Lung microvascular endothelial cell (primary cell): ENCODE measurements around the gene ENTPD1. TPM values are rescaled to one million over a fixed set of nuclear protein-coding genes. Genes with fewer than 3 reads are reported as not detected.
"Not testable (repeated sequence)": the region's sequence is repeated elsewhere in the genome, so short reads cannot be mapped to it uniquely, and the experiment has no call there.

ENCODE experiments used
- DNase-seq, 2 donors: peaks; one replicate each; pipeline versions ENCODE4 v3.0.0 to v3.0.0-alpha.2; 2010; ENCODE audit warnings: low read depth in 2 of 2
- total RNA-seq: library from RNA; depleted of rRNA; stranded (reverse); fragments of >200 nt; gene quantifications from 2 replicates; pipeline ENCODE4 v1.2.1, GENCODE V29; 2014

Gene ENTPD1, protein sequence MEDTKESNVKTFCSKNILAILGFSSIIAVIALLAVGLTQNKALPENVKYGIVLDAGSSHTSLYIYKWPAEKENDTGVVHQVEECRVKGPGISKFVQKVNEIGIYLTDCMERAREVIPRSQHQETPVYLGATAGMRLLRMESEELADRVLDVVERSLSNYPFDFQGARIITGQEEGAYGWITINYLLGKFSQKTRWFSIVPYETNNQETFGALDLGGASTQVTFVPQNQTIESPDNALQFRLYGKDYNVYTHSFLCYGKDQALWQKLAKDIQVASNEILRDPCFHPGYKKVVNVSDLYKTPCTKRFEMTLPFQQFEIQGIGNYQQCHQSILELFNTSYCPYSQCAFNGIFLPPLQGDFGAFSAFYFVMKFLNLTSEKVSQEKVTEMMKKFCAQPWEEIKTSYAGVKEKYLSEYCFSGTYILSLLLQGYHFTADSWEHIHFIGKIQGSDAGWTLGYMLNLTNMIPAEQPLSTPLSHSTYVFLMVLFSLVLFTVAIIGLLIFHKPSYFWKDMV
- total RNA-seq: 2.6 and 10.2 TPM in 2 replicates

DNA sequence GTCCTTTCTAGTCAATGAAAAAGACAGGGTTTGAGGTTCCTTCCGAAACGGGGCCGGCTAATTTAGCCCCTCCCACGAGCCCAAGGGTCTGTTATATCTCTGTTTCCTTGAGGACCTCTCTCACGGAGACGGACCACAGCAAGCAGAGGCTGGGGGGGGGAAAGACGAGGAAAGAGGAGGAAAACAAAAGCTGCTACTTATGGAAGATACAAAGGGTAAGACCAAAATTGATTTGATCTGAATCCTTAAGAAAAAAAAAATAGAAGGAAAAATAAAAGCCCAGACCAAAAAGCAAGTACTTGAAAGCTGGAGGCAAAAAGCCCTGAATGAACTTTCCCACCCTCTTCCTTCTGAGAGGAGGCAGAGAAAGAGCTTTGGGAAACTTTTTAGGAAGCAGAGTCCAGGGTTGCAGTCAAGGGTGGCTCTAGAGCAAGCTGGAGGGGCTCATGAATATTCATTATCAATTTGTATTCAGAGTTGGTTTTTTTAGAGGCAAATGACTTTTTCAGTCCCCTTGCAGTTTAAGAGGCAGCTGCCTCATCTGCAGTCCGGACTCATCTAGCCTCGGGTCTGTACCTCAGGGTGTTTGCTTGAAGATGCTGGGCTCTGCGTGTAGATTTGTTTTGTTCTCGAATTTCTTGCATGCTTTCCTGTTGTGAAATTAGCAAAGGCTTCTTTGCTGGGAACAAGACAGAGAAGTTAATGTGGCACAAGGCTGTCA lies at the start of gene ENTPD1:
Gene ENTPD1, plus strand, starts transcription at position 123 of the 721 bp plus-strand sequence. Its CDS starts 77 bp downstream, at position 200.
- peak in 1 of 2 donors; percentile 24 for DNase-seq

DNA sequence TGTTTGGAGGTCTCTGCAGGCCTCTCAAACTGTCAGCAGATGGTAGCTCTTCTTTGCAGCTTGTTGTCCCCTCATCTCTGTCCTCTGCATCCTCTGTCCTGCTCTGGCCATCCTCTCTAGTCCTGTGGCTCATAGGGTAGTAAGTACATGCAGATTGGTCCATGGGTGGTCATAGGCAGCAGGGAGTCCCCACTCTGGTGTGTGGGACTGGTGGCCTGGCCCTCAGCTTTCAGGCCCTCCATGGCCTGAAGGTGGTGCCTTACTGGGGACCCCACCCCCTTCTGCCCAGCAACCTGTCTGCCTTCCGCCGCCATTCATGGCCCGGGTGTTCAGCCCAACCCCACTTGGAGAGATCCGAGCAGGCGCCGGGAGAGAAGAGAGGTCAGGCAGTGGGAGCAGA lies 49.4 kb upstream of the ENTPD1 start:
- DNase-seq: no peak

DNA sequence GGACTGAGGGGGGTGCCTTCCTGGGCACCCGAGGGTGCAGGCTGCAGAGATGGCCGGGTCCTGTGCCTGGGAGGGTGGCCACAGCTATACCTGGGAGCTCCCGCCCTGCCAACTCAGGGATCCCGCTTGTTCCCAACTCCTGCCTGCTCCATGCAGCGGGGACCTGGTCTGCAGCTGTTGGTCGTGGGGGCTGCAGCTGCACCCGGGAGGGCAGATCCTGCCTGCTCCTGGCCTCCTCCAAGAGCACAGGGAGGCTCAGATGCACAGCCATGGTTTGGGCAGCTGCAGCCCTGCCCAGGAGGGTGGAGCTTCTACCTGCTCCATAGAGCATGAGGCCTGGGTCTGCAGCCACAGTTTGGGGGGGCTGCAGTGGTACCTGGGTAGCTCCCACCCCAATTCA lies 49.0 kb upstream of the ENTPD1 start:
- no peak for DNase-seq

DNA sequence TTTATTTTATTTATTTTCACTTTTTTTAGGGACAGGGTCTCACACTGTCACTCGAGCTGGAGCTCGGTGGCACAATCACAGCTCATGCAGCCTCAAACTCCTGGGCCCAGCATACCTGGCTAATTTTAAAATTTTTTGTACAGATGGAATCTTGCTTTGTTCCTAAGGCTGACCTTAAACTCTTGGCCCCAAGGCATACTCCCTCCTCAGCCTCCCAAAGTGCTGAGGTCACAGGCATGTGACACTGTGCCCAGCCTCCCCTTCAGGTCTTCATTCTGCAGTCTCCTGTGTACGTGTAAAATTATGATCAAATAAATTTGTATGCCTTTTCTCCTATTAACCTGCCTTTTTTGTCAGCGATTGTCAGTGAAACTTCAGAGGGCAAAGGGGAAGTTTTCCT lies 44.5 kb upstream of the ENTPD1 start:
- DNase-seq: no peak

DNA sequence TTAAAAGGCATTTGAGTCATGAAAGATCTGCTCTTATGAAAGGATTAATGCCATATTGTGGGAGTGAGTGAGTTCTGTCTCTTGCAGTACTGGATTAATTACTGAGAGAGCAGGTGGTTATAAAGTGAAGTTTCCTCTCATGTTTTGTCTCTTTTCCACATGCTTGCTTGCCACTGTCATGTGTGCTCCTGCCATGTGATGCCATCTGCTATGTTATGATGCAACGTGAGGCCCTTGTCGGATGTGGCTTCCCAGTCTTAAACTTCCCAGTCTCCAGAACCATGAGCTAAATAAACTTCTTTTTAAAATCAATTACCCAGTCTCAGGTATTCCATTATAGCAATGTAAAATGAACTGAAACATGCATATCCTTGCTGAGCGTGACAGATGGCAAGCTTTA lies 39.5 kb upstream of the ENTPD1 start:
- DNase-seq: no peak

DNA sequence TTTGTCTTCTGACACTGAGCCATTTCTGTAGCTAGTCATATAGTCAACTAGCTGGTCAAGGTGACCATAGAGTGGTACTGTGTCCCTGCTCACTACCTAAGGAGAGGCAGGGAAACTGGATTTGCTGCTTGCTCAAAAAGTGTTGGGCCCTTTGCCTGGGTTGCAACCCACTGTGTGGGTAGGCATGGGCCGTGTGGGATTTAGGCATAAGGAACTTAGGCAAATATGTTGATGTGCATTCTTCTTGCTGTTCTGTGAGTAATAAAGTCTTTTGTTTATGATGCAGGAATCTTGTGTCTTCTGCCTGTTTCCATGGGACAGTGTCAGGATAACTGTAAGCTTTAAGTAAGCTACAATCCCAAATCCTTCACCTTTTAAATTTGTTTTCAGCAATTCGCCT lies 39.1 kb upstream of the ENTPD1 start:
- DNase-seq: no peak

DNA sequence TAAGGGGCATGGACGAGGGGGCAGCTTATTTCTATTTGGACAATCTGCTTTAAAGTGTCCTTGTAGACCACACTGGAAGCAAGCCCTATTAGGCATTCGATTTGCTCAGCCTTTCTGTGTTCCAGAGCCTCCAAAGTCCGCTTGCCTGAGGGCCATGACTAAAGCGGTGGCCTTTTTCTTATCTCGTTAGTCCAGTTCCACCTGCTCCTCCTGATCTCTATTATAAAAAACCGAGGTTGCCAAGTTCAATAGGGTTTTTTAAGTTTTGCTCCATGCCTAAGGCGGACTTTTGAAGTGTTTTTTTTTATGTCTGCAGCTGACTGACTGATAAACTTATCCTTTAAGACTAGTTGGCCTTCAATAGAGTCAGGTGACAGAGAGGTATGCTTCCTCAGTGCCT lies 35.2 kb upstream of the ENTPD1 start:
- not testable (repeated sequence) for DNase-seq

DNA sequence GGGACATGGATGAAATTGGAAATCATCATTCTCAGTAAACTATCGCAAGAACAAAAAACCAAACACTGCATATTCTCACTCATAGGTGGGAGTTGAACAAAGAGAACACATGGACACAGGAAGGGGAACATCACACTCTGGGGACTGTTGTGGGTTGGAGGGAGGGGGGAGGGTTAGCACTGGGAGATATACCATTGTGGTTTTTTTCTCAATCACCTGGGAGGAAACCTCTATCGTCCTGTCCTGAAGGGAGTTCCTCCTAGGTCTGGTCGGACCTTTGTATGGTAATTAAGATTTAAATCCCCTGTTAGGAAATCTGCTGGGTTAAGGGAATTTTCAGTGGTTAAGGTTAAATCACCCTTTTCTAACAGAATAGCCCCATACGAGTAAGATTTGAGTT lies 33.5 kb upstream of the ENTPD1 start:
- DNase-seq: not testable (repeated sequence)

DNA sequence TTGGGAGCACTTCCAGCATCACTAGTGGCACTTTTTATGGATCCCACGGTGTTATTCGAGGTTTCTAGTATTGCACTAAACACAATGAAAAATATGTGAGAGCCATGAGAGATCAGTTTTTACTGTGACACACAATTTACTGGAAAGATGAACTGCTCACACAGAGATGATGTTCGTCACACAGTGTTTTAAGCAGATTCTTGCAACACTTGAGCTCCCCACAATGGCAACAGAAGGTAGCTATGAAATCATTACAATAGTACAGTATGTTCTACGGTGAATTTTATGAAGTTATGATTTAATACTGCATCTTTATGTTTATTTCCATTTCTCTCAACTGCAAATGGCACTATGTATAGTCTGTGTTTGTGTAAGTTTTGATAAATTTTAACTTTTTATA lies 27.4 kb upstream of the ENTPD1 start:
- peak; percentile 17 to 35 for DNase-seq

DNA sequence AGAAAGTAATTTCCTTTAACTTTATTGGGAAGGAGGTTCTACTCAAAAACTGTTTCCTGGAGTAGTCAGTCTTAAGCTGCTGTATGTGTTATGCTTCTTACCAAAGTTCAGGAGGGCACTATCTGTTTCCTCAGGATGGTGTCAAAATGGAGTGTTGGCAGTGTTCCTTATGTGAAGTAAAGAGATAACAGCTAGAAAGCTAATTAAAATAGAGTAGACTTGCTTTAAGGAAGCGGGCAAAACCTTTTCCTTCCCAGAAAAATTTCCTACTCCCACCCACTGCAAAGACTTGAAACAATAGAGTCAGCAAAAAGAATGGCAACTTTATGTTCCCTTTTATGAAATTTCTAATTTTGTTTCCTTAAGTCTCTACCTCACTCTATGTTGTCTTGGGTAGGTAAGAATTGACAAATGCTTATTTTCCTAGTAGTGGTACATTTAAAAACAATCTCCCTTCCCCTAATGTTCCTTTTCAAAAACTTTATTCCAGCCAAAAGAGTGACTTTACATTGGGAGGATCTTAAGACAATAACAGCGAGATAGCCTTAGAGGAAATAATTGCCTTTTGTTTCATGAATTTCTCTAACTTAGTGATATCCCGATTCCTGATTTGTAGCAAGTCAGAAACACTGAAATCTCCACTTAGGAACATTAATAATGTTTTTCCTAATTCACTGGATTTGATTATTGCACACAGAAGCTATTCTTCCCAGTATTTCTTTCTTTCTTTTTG lies 26.5 kb upstream of the ENTPD1 start:
- peak in 1 of 2 donors; percentile 72 for DNase-seq

DNA sequence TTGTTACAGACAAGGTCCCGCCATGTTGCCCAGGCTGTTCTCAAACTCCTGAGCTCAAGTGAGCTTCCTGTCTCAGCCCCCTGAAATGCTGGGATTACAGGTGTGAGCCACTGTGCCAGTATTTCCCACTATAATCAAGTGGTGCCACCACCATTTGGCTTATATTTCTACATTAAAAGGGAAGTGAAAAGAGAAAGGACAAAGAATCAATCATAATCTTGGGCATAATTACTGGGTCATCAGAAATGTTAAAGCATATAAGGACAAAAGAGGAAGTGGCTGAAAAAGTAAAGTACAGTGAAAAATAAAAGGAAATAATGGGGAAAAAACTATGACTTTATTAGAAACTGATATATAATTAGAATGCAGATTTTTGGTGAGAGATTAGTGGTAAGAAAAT lies 25.7 kb upstream of the ENTPD1 start:
- no peak for DNase-seq

DNA sequence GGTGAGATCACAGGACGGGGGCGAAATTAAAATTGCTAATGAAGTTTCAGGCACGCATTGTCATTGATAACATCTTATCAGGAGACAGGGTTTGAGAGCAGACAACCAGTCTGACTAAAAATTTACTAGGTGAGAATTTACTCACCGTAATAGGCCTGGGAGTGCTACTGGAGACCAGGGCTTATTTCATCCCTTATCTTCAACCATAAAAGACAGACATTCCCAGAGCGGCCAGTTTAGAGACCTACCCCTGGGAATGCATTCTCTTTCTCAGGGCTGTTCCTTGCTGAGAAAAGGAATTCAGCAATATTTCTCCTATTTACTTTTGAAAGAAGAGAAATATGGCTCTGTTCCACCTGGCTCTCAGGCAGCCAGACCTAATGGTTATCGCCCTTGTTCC lies 23.1 kb upstream of the ENTPD1 start:
- DNase-seq: not testable (repeated sequence)

DNA sequence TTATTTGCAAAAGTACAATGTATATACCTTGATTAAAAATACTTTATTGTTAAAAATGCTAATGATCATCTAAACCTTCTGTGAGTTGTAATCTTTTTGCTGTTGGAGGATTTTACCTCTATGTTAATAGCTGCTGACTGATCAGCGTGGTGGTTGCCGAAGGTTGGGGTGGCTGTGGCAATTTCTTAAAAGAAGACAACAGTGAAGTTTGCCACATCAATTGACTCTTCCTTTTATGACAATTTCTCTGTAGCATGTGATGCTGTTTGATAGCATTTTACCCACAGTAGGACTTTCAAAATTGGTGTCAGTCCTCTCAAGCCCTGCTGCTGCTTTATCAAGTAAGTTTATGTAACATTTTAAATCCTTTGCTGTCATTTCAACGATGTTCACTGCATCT lies 16.9 kb upstream of the ENTPD1 start:
- DNase-seq: no peak

DNA sequence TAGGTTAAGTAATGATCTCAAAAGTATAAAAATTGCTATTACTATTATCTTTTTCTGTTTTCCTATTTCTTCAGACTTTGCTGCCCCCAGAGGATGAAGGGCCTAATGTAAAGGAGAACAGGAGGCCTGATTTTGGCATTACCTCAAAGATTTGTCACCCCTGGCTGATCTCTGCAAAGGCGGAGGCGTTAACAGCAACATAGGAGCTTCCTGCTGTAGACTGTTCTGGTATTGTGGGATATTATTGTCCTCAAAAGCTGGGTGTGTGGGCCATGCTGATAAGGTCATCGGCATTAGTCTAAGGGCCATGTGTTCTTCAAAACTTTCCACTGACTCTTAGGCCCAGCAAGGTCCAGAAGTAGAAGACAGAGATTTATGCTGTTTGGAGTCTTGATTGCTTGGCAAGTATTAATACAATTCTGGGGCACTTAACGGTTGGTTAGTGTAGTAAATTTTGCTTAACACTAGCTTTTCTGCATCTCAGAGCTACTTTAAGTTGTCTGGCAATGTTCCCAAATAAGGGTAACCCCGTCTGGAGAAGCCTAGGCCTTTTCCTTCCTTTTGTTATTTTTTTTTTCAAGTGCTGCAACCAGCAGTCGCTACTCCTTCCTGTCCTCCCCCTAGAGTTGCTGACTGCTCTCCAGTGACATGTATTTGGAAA lies 14.0 kb upstream of the ENTPD1 start:
- peak; percentile 93 to 99 for DNase-seq

DNA sequence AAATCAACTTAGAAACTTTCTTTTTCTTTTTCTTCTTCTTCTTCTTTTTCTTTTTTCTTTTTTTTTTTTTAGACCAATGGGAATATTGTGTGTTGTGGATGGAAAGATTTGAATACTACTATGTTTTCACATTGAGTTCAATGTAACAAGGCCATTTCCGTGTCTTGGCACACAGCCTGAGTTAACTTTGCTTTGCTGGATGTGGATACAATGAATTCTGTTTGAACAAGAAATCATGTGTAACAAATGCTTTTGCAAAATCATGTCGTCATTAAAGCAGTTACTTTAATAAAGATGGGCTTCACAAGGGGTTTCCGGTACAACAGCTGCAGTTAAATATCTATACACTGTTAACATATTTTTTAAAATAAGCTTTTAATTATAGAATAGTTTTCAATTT lies 13.5 kb upstream of the ENTPD1 start:
- DNase-seq: peak; percentile 84 to 98

DNA sequence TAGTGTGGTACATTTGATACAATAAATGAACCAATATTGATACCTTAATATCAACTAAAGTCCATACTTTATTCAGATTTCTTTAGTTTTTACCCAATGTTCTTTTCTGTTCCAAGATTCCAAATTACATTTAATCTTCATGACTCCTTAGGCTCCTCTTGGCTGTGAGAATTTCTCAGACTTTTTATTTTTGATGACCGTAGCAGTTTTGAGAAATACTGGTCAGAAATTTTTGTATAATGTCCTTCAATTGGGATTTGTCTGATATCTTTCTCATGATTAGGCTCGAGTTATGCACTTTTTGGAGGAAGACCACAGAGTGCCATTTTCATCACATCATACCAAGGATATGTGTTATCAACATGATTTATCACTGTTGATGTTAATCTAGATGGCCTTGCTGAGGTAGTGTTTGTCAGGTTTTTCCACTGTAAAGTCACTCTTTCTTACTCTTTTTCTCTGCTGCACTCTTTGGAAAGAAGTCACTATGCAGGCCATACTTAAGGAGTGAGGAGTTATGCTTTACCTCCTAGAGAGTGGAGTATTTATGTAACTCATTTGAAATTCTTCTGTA lies 12.9 kb upstream of the ENTPD1 start:
- peak in 1 of 2 donors; percentile 23 for DNase-seq

DNA sequence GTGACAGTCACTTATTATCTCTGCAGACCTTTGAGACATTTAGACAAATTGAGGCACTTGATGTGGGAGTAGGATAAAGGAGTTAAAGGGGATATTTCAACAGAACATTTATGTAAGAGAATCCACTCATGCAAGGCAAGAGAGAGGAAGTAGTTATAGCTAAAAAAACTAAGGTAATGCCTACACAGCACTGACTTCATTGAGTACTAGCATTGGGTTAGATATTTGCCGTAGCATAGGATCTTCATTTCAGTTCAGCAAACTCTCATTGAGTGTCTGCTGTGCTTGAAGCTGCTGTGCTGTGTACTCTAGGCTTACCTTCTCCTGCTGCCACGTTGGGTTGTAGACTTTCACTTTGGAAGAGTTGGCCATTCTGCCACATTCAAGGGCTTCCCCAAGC lies 10.5 kb upstream of the ENTPD1 start:
- DNase-seq: no peak

DNA sequence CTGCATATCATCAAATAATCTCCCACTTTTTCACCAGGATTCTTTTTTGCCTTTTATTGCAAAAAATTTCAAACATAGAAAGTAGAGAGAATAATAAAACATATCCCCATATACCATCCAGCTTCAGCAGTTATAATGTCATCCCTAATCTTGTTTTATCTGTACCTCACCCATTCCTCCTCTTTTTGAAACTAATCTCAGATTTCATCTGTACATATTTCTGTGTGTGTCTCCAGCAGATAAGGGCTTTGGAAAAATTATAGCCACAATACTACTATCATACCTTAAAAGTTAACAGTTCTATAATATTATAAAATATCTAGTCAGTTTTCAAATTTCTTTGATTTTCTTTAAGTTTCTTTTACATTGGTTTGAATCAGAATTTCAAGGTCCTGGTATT lies 7.6 kb upstream of the ENTPD1 start:
- no peak for DNase-seq

DNA sequence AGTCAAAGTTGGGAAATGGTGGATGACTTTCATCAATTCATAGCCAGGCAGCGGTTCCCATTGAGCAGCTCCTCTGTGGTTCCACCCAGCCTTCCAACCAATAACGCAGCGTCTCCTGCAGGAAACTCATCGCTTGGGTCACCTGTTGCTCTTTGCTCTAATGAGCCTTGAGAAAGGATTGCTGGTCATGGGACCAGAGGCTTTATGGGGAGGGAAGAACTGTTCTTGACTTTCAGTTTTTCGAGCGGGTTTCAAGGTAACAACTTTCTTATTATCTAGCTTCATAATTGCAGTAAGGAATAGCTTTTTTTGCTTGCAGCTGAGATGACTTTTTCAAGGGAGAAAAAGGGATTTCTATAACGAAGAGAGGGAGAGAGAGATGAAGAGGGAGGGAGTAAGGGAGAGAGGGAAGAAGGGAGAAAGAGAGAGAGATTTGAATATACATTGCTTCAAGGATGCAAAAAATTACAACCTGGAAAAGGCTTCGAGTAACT lies 405 bp upstream of the ENTPD1 start:
- DNase-seq: peak; percentile 25 to 63

DNA sequence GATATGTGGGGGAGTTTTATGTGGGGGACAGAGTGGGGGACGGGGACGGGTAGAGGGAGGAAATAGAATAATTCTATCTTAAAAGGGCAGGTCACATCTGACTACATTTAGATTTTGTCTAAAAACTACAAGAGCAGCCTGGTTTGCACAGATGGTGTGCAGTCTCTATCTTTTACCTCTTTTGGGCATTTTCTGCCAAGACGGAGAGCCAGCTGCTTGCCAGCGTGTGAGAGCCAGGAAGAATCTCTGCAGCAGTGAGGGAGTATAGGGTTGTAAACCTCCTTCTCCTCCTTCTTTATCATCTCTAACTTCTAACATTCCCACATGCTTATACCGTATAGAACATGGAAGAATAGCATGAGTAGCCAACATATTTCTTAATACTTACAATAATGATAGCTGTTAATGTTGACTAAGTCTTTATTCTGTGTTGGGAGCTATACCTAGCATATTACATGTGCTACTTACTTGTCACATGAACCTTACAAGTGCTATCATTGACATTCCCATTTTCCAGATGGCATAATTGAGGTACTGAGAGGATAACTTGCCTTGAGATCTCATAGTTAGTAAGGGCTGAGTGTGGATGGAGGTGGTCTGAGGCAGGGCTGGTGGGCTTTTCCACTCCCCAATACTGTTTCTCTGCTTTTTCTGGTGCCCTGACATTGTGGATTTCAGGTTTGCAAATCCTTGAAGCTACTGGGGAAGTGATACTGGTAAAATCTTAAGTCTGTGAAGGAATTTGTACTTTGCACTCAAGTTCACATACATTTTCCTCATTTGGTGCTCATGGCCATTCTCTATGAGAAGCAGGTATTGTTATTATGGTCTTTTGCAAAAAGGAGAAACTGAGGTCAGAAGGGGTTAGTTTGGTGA lies 1.1 kb downstream of the ENTPD1 start:
- DNase-seq: no peak
